H1 (cell line): ENCODE results near the gene EBF3.

ENCODE experiments used
- ATF2 ChIP-seq: IDR thresholded peaks from 2 replicates; pipeline ENCODE4 v1.6.1; 2012; ENCODE audit warnings: low read length, inconsistent platforms
- CBX5 ChIP-seq: fragments of 300-800, 300-1000 bp; sonication (generic); IDR thresholded peaks from 2 replicates; pipeline ENCODE4 v1.7.1; 2016; ENCODE audit warnings: antibody characterized with exemption, low read length, low read depth
- GABPA ChIP-seq: IDR thresholded peaks from 2 replicates; pipeline ENCODE4 v1.6.1; 2011; ENCODE audit warnings: mild to moderate bottlenecking, low read length, moderate library complexity, borderline replicate concordance; ENCODE audit not compliant: insufficient read depth
- JUND ChIP-seq: IDR thresholded peaks from 2 replicates; pipeline ENCODE4 v1.6.1; 2011; ENCODE audit warnings: mild to moderate bottlenecking, improper control_type of control experiment, low read length
- KDM1A ChIP-seq: fragments of 200-600, 300-600 bp; sonication (generic); IDR thresholded peaks from 2 replicates; pipeline ENCODE4 v1.7.1; 2016; ENCODE audit warnings: mild to moderate bottlenecking, low read length, borderline replicate concordance
- MAX ChIP-seq: IDR thresholded peaks from 2 replicates; pipeline ENCODE4 v1.6.1; 2012; ENCODE audit warnings: inconsistent platforms
- NANOG ChIP-seq: IDR thresholded peaks from 2 replicates; pipeline ENCODE4 v1.6.1; 2011; ENCODE audit warnings: low read length, low read depth, mild to moderate bottlenecking, inconsistent platforms; ENCODE audit not compliant: insufficient read depth, poor library complexity, severe bottlenecking
- NRF1 ChIP-seq: IDR thresholded peaks from 2 replicates; pipeline ENCODE4 v1.6.1; 2011; ENCODE audit warnings: mild to moderate bottlenecking, low read depth, low read length, improper control_type of control experiment
- POLR2A ChIP-seq, 2 experiments: IDR thresholded peaks; 1 replicate in 1 of 2; 2 replicates in 1 of 2; pipeline ENCODE4 v1.6.1; 2011; ENCODE audit warnings: low read depth in 2 of 2, low read length in 2 of 2, mild to moderate bottlenecking in 2 of 2; ENCODE audit errors: control extremely low read depth in 1 of 2
- RFX5 ChIP-seq: IDR thresholded peaks from 2 replicates; pipeline ENCODE4 v1.6.1; 2011; ENCODE audit warnings: low read depth, low read length, improper control_type of control experiment, borderline replicate concordance
- TAF1 ChIP-seq: IDR thresholded peaks from 2 replicates; pipeline ENCODE4 v1.6.1; 2011; ENCODE audit warnings: mild to moderate bottlenecking, low read depth, low read length
- TEAD4 ChIP-seq: IDR thresholded peaks from 2 replicates; pipeline ENCODE4 v1.6.1; 2012; ENCODE audit warnings: low read depth, low read length, inconsistent platforms, mixed read lengths
- TF ChIP-seq, protein P1 (sequence below), 3 experiments: IDR thresholded peaks; 1 replicate in 2 of 3; 2 replicates in 1 of 3; pipeline versions ENCODE4 v1.5.1 to v1.6.1; 2011; ENCODE audit warnings: low read length in 3 of 3, mild to moderate bottlenecking in 3 of 3, inconsistent platforms in 2 of 3, low read depth in 1 of 3, moderate library complexity in 1 of 3; ENCODE audit not compliant: insufficient read depth in 1 of 3; ENCODE audit errors: control extremely low read depth in 1 of 3

DNA sequence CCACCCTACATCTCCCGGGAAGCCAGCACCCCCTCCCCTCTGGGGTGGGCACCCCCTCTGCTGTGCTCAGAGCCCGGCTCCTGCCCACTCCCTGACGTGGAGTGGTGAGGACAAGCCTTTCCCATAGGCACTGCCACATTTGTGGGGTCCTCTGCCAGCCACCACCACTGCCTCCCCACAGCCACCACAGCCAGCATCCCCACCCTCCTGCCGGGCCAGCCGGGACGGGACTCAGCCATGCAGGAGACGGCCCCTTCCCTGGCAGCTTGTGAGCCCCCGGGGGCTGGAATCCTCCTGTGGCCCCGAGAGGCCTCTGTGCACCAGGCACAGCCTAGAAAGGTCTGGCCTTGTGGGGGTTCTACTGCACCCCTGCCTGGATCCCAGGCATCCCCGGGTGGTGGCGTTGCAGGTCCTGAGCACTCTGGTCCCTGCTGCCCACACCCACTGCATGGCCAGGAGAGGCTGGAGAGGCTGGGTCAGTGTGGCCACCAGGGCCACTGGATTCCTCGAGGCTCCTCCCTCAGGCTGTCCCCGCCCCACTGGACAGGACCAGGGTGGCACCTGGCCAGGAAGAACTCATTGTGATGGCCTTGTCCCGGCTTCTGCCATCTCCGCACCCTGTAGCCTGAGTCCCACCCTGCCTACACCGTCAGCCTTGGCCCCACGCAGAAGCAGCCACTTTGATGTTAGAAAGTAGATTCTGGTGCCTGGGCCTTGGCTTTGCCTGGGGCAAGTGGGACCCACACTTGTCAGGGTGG, 148.0 kb downstream of the EBF3 start:
- TF ChIP-seq NANOG (no peak), MAX (no peak), ATF2 (no peak), RFX5 (no peak), TAF1 (no peak), KDM1A (no peak), CBX5 (no peak), POLR2A (IDR thresholded peaks at IDR 0.05; ENCODE audit: control extremely low read depth in 1 of 2, low read depth in 2 of 2, low read length in 2 of 2) (no peak), GABPA (no peak), NRF1 (no peak), JUND (no peak), TEAD4 (no peak)
- TF ChIP-seq, protein P1, sequence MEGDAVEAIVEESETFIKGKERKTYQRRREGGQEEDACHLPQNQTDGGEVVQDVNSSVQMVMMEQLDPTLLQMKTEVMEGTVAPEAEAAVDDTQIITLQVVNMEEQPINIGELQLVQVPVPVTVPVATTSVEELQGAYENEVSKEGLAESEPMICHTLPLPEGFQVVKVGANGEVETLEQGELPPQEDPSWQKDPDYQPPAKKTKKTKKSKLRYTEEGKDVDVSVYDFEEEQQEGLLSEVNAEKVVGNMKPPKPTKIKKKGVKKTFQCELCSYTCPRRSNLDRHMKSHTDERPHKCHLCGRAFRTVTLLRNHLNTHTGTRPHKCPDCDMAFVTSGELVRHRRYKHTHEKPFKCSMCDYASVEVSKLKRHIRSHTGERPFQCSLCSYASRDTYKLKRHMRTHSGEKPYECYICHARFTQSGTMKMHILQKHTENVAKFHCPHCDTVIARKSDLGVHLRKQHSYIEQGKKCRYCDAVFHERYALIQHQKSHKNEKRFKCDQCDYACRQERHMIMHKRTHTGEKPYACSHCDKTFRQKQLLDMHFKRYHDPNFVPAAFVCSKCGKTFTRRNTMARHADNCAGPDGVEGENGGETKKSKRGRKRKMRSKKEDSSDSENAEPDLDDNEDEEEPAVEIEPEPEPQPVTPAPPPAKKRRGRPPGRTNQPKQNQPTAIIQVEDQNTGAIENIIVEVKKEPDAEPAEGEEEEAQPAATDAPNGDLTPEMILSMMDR (IDR thresholded peaks at IDR 0.05; ENCODE audit: control extremely low read depth in 1 of 3, insufficient read depth in 1 of 3, low read depth in 1 of 3, low read length in 3 of 3) = no peak
